ENCODE results near the gene THRB.

- TF ChIP-seq KLF8 (tag by site-specific recombination; IDR thresholded peaks at IDR 0.05) = no peak
- no peak for TF ChIP-seq CTCF (tag by site-specific recombination; IDR thresholded peaks at IDR 0.05)
- no peak for TF ChIP-seq ZBTB26 (tag by site-specific recombination; optimal IDR thresholded peaks at IDR 0.05)
- no peak for TF ChIP-seq ZNF639 (tag by site-specific recombination; IDR thresholded peaks at IDR 0.05)
- no peak for TF ChIP-seq HOXA7 (CRISPR knock-in tag; IDR thresholded peaks at IDR 0.05; ENCODE audit: borderline replicate concordance)
- TF ChIP-seq ZNF266 (tag by site-specific recombination; IDR thresholded peaks at IDR 0.05; ENCODE audit: low read depth) = no peak
- no peak for TF ChIP-seq ZNF501 (tag by site-specific recombination; IDR thresholded peaks at IDR 0.05)
- TF ChIP-seq PBX3 (CRISPR knock-in tag; IDR thresholded peaks at IDR 0.05) = no peak
- no peak for TF ChIP-seq YY2 (tag by site-specific recombination; IDR thresholded peaks at IDR 0.05)
- no peak for TF ChIP-seq ZNF24 (tag by site-specific recombination; IDR thresholded peaks at IDR 0.05)
- no peak for TF ChIP-seq ZNF157 (tag by site-specific recombination; IDR thresholded peaks at IDR 0.05)
- no peak for TF ChIP-seq TCF7L2 (IDR thresholded peaks at IDR 0.05; ENCODE audit: borderline replicate concordance, low read depth, low read length)
- no peak for TF ChIP-seq ZNF843 (tag by site-specific recombination; IDR thresholded peaks at IDR 0.05)
- no peak for TF ChIP-seq ZNF76 (tag by site-specific recombination; IDR thresholded peaks at IDR 0.05; ENCODE audit: borderline replicate concordance, low read depth)
These were observed 382.9 kb downstream of the THRB start for GRCh38 chr3:24111711-24112110.
